ENCODE data around the gene CFAP65. TPM values are rescaled to one million over a fixed set of nuclear protein-coding genes. Genes with fewer than 3 reads are reported as not detected.

Gene CFAP65
- total and polyA plus RNA-seq, 7 donors, result under 0.01 to 0.10 (median under 0.01) TPM; not detected in 4

GRCh38 chr2:218957671-218958070 lies 83.6 kb downstream of the CFAP65 start:
- Histone ChIP-seq H3K9me3 (no peaks in the 10 kb centered on the region), H3K27ac (no peak overlapping the region), H3K27me3 (peaks cover 40 to 79% (median 46%) of the 10 kb centered on the region in 3 donors), H3K36me3 (no peaks in the 10 kb centered on the region), H3K4me3 (no peak overlapping the region), H3K4me1 (peaks cover 0 to 30% (median 19%) of the 10 kb centered on the region in 4 donors)
- no peak for DNase-seq
- WGBS, 2 donors, result 67 to 83% methylated on average over 4 of the region's 4 CpGs
- intact Hi-C loops (cut with DNase I), result no loop called here
- TF ChIP-seq CTCF (IDR thresholded peaks at IDR 0.05) (no peak), POLR2A (IDR thresholded peaks at IDR 0.05) (no peak), EP300 (IDR thresholded peaks at IDR 0.05) (no peak), POLR2AphosphoS5 (IDR thresholded peaks at IDR 0.05) (no peak)

GRCh38 chr2:218956039-218956438 lies 85.3 kb downstream of the CFAP65 start:
- intact Hi-C loops (cut with DNase I), result no loop called here

GRCh38 chr2:218954541-218955300 lies 86.6 kb downstream of the CFAP65 start:
- Histone ChIP-seq H3K9me3 (no peaks in the 10 kb centered on the region), H3K36me3 (no peaks in the 10 kb centered on the region), H3K27me3 (peaks cover 11 to 55% (median 16%) of the 10 kb centered on the region in 3 donors), H3K4me3 (no peak overlapping the region), H3K4me1 (peaks cover 0 to 8% (median 7%) of the 10 kb centered on the region in 4 donors), H3K27ac (no peak overlapping the region)
- intact Hi-C loops (cut with DNase I), result no loop called here
- 83 to 87% methylated on average over 8 of the region's 8 CpGs for WGBS, 2 donors
- DNase-seq, result no peak
- no peak for TF ChIP-seq CTCF (IDR thresholded peaks at IDR 0.05)
- TF ChIP-seq POLR2AphosphoS5 (IDR thresholded peaks at IDR 0.05), result no peak
- TF ChIP-seq POLR2A (IDR thresholded peaks at IDR 0.05), result no peak
- TF ChIP-seq EP300 (IDR thresholded peaks at IDR 0.05), result no peak

More at GRCh38 chr2:218956039-218956438, 85.3 kb downstream of the CFAP65 start:
- WGBS, 2 donors, result 47 to 56% methylated on average over 1 of the region's 1 CpG
- H3K27ac ChIP-seq, result no peak overlapping the region
- no peak for DNase-seq
- TF ChIP-seq POLR2AphosphoS5 (IDR thresholded peaks at IDR 0.05) (no peak), CTCF (IDR thresholded peaks at IDR 0.05) (no peak), POLR2A (IDR thresholded peaks at IDR 0.05) (no peak), EP300 (IDR thresholded peaks at IDR 0.05) (no peak)
- peaks cover 24 to 68% (median 29%) of the 10 kb centered on the region in 3 donors for H3K27me3 ChIP-seq
- H3K36me3 ChIP-seq, result no peaks in the 10 kb centered on the region
- peaks cover 0 to 21% (median 19%) of the 10 kb centered on the region in 4 donors for H3K4me1 ChIP-seq
- no peak overlapping the region for H3K4me3 ChIP-seq
- H3K9me3 ChIP-seq, result no peaks in the 10 kb centered on the region

- intact Hi-C loops (cut with DNase I), result no loop called here
- TF ChIP-seq POLR2AphosphoS5 (IDR thresholded peaks at IDR 0.05), result no peak
- no peak for TF ChIP-seq EP300 (IDR thresholded peaks at IDR 0.05)
- no peak for TF ChIP-seq POLR2A (IDR thresholded peaks at IDR 0.05)
- TF ChIP-seq CTCF (IDR thresholded peaks at IDR 0.05), result no peak
- WGBS, 2 donors, result 68 to 70% methylated on average over 18 of the region's 18 CpGs
- H3K4me3 ChIP-seq, result no peak overlapping the region
- no peaks in the 10 kb centered on the region for H3K9me3 ChIP-seq
- H3K27ac ChIP-seq, result no peak overlapping the region
- H3K36me3 ChIP-seq, result no peaks in the 10 kb centered on the region
- H3K4me1 ChIP-seq, result no peaks in the 10 kb centered on the region
- DNase-seq, result no peak
- H3K27me3 ChIP-seq, result peaks cover 0 to 52% (median 4%) of the 10 kb centered on the region in 3 donors
Measured at GRCh38 chr2:218953366-218953954, 87.9 kb downstream of the CFAP65 start.

Small RNA genes lying within 50 kb of the gene (small RNA-seq; reads per million reads assigned to genes)
- gene MIR3131 (0 reads per million in 3 donors), gene MIR375 (6.1 to 164 (median 65.2) reads per million in 3 donors)

Other genes starting within 250 kb of the CFAP65 start
- not detected for gene PRKAG3, start 209.7 kb downstream of the CFAP65 start, total RNA-seq
- not detected for gene PRKAG3, start 209.7 kb downstream of the CFAP65 start, polyA plus RNA-seq
- gene WNT6, start 181.7 kb downstream of the CFAP65 start, total RNA-seq, result 1 to 10 TPM; 2.6 to 3.9 (median 3.1) TPM
- 1 to 10 TPM in 1 of 3 donors, not detected in 2; 1.5 TPM for gene WNT6, start 181.7 kb downstream of the CFAP65 start, polyA plus RNA-seq
- not detected for gene WNT10A, start 160.7 kb downstream of the CFAP65 start, total RNA-seq
- gene WNT10A, start 160.7 kb downstream of the CFAP65 start, polyA plus RNA-seq, result under 1 TPM in 1 of 3 donors, not detected in 2; 0.38 TPM
- gene CDK5R2, start 81.8 kb downstream of the CFAP65 start, total RNA-seq, result under 1 TPM in 2 of 4 donors, not detected in 2; 0.14 to 0.36 TPM
- gene CDK5R2, start 81.8 kb downstream of the CFAP65 start, polyA plus RNA-seq, result under 1 TPM in 1 of 3 donors, not detected in 2; 0.48 TPM
- under 1 TPM in 1 of 4 donors, not detected in 3; 0.71 TPM for gene FEV, start 56.3 kb downstream of the CFAP65 start, total RNA-seq
- gene FEV, start 56.3 kb downstream of the CFAP65 start, polyA plus RNA-seq, result 1 to 10 TPM in 1 of 3 donors, under 1 TPM in 1, not detected in 1; 0.77 to 6.0 TPM
- gene CRYBA2, start 48.1 kb downstream of the CFAP65 start, total RNA-seq, result not detected
- gene CRYBA2, start 48.1 kb downstream of the CFAP65 start, polyA plus RNA-seq, result 10 to 100 TPM in 1 of 3 donors, 1 to 10 TPM in 2; 1.4 to 10.8 (median 5.5) TPM
- gene IHH, start 19.4 kb upstream of the CFAP65 start, total RNA-seq, result not detected
- 10 to 100 TPM; 12.9 to 36.1 (median 21.6) TPM for gene IHH, start 19.4 kb upstream of the CFAP65 start, polyA plus RNA-seq
- gene NHEJ1, start 119.3 kb upstream of the CFAP65 start, total RNA-seq, result 10 to 100 TPM; 15.1 to 22.5 (median 18.4) TPM
- gene NHEJ1, start 119.3 kb upstream of the CFAP65 start, polyA plus RNA-seq, result 10 to 100 TPM; 23.6 to 60.1 (median 50.2) TPM
- gene SLC23A3, start 128.5 kb upstream of the CFAP65 start, total RNA-seq, result 1 to 10 TPM in 1 of 4 donors, under 1 TPM in 3; 0.14 to 3.9 (median 0.67) TPM
- gene SLC23A3, start 128.5 kb upstream of the CFAP65 start, polyA plus RNA-seq, result 1 to 10 TPM in 2 of 3 donors, under 1 TPM in 1; 0.60 to 6.5 (median 1.6) TPM
- 10 to 100 TPM; 24.1 to 38.5 (median 34.1) TPM for gene CNPPD1, start 135.4 kb upstream of the CFAP65 start, total RNA-seq
- gene CNPPD1, start 135.4 kb upstream of the CFAP65 start, polyA plus RNA-seq, result 10 to 100 TPM; 53.5 to 79.5 (median 59.4) TPM
- 10 to 100 TPM; 37.3 to 48.2 (median 43.2) TPM for gene RETREG2, start 136.8 kb upstream of the CFAP65 start, total RNA-seq
- gene RETREG2, start 136.8 kb upstream of the CFAP65 start, polyA plus RNA-seq, result 10 to 100 TPM; 36.6 to 81.3 (median 43.5) TPM
- 10 to 100 TPM; 26.9 to 55.8 (median 45.6) TPM for gene ZFAND2B, start 165.3 kb upstream of the CFAP65 start, total RNA-seq
- 100 to 1,000 TPM in 1 of 3 donors, 10 to 100 TPM in 2; 52.4 to 103 (median 95.5) TPM for gene ZFAND2B, start 165.3 kb upstream of the CFAP65 start, polyA plus RNA-seq
- gene ABCB6, start 177.4 kb upstream of the CFAP65 start, total RNA-seq, result 10 to 100 TPM; 11.8 to 23.0 (median 16.1) TPM
- gene ABCB6, start 177.4 kb upstream of the CFAP65 start, polyA plus RNA-seq, result 10 to 100 TPM in 1 of 3 donors, 1 to 10 TPM in 1, not detected in 1; 4.8 to 39.3 TPM
- 10 to 100 TPM; 28.8 to 32.0 (median 29.8) TPM for gene ATG9A, start 188.1 kb upstream of the CFAP65 start, total RNA-seq
- 10 to 100 TPM in 2 of 3 donors, 1 to 10 TPM in 1; 7.6 to 40.6 (median 10.2) TPM for gene ATG9A, start 188.1 kb upstream of the CFAP65 start, polyA plus RNA-seq
- 10 to 100 TPM; 28.1 to 52.6 (median 41.1) TPM for gene ANKZF1, start 188.3 kb upstream of the CFAP65 start, total RNA-seq
- gene ANKZF1, start 188.3 kb upstream of the CFAP65 start, polyA plus RNA-seq, result 10 to 100 TPM in 1 of 3 donors, 1 to 10 TPM in 2; 9.0 to 36.9 (median 9.7) TPM
- gene GLB1L, start 203.9 kb upstream of the CFAP65 start, total RNA-seq, result 10 to 100 TPM in 1 of 4 donors, 1 to 10 TPM in 3; 6.9 to 26.0 (median 8.2) TPM
- 1 to 10 TPM; 2.1 to 4.3 (median 3.6) TPM for gene GLB1L, start 203.9 kb upstream of the CFAP65 start, polyA plus RNA-seq
- 10 to 100 TPM; 12.2 to 19.9 (median 18.2) TPM for gene STK16, start 204.0 kb upstream of the CFAP65 start, total RNA-seq
- gene STK16, start 204.0 kb upstream of the CFAP65 start, polyA plus RNA-seq, result 10 to 100 TPM; 45.3 to 61.7 (median 57.1) TPM
- gene TUBA4B, start 211.7 kb upstream of the CFAP65 start, total RNA-seq, result not detected
- not detected for gene TUBA4B, start 211.7 kb upstream of the CFAP65 start, polyA plus RNA-seq
- gene TUBA4A, start 212.4 kb upstream of the CFAP65 start, total RNA-seq, result 100 to 1,000 TPM in 1 of 4 donors, 10 to 100 TPM in 3; 47.1 to 109 (median 55.0) TPM
- 10 to 100 TPM; 74.4 to 95.4 (median 76.9) TPM for gene TUBA4A, start 212.4 kb upstream of the CFAP65 start, polyA plus RNA-seq
- gene DNAJB2, start 237.8 kb upstream of the CFAP65 start, total RNA-seq, result 10 to 100 TPM; 27.4 to 42.1 (median 40.0) TPM
- gene DNAJB2, start 237.8 kb upstream of the CFAP65 start, polyA plus RNA-seq, result 10 to 100 TPM; 56.4 to 73.9 (median 67.3) TPM